Measurements from ENCODE around the gene ASL.
"Not testable (repeated sequence)": the region's sequence is repeated elsewhere in the genome, so short reads cannot be mapped to it uniquely, and the experiment has no call there.

ASL gene

GRCh38 chr7:66070222-66070621, 5.4 kb upstream of the ASL start:
- Histone ChIP-seq H3K36me3 (no peaks in the 10 kb centered on the region), H3K27ac (no peak overlapping the region), H3K4me1 (no peaks in the 10 kb centered on the region), H3K27me3 (no peaks in the 10 kb centered on the region), H3K4me3 (no peak overlapping the region), H3K9me3 (no peaks in the 10 kb centered on the region)
- no peak for DNase-seq
- TF ChIP-seq CTCF (IDR thresholded peaks at IDR 0.05), result no peak
- intact Hi-C loops (cut with DNase I; ENCODE audit: low total_unique reads), result no loop called here

GRCh38 chr7:66072208-66072607, 3.4 kb upstream of the ASL start:
- DNase-seq; H3K4me3 ChIP-seq; intact Hi-C loops (cut with DNase I; ENCODE audit: low total_unique reads); H3K36me3 ChIP-seq; H3K27me3 ChIP-seq; H3K27ac ChIP-seq; H3K9me3 ChIP-seq: not testable (repeated sequence)
- peaks cover 0 to 13% (median 9%) of the 10 kb centered on the region in 4 donors for H3K4me1 ChIP-seq

DNA sequence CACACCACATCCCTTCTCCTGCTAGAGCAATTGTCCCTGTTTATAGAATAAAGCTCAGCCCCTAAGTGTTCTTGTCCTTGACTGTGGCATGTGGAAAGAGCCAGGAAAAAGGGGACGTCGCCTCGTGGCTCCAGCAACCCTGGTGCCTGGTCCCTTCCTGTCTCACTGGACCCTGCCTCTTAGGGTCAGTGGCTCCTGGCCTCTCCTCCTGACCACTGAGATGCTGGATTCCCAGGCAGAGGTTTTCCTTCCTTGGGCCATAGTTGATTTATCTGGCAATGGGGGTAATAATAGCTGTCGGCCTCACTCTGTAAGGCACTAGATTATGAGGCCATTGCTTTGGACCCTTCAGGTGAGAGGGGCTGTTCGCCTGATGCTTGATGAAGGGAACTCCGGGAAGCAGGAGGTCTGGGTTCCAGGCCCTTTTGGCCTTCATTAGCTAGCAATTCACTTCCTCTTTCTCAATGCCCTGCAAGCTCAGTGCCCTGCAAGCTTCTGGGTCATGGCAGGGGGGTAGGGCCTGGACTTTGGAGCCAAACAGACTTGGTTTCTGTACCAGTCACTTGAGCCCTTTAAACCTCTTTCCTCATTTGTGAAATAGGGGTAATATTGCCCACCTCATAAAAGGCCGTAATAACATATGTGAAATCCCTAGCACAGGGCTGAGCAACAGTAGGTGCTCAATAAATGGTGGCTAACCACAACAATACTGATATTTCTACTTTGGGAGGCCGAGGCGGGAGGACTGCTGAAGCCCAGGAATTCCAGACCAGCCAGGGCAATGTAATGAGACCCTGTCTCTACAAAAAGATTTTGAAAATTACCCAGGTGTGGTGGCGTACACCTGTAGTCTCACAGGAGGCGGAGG, 1.1 kb downstream of the ASL start:
- Histone ChIP-seq H3K36me3 (peaks cover 0 to 22% (median 14%) of the 10 kb centered on the region in 3 donors), H3K4me1 (peaks cover 0 to 21% (median 13%) of the 10 kb centered on the region in 4 donors), H3K27me3 (no peaks in the 10 kb centered on the region), H3K27ac (peak overlapping the region; percentile 78 to 82), H3K4me3 (peak overlapping the region; percentile 87 to 93), H3K9me3 (no peaks in the 10 kb centered on the region)
- no peak for TF ChIP-seq CTCF (IDR thresholded peaks at IDR 0.05)
- intact Hi-C loops (cut with DNase I; ENCODE audit: low total_unique reads), result loop anchor here (5.0 kb wide), 1 partner anchor 41 kb away; no protein-coding TSS in a partner anchor
- no peak for DNase-seq

DNA sequence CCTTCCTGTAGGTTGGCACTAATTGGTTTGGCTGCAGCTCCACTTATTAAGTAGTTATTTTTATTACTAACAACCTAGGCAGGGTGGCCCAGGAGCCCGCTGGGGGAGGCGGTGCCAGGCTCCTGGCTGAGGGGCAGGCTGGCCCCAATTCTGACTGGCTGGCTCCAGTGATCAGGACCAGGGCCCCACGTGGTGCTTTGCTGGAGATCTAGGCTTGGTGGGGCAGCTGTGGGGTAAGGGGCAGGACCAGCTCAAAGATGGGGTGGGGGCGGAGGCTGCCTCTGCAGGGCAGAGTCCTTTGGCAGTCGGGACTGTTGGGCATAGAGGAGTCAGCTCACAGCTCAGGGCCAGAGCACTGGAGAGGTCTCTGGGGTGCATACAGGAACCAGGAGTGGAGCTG, 2.4 kb downstream of the ASL start:
- Histone ChIP-seq H3K36me3 (peaks cover 0 to 35% (median 27%) of the 10 kb centered on the region in 3 donors), H3K27ac (no peak overlapping the region), H3K27me3 (no peaks in the 10 kb centered on the region), H3K9me3 (no peaks in the 10 kb centered on the region), H3K4me3 (no peak overlapping the region), H3K4me1 (peaks cover 0 to 21% (median 13%) of the 10 kb centered on the region in 4 donors)
- DNase-seq, result no peak
- TF ChIP-seq CTCF (IDR thresholded peaks at IDR 0.05), result no peak
- intact Hi-C loops (cut with DNase I; ENCODE audit: low total_unique reads), result loop anchor here (5.0 kb wide), 1 partner anchor 39 kb away; no protein-coding TSS in a partner anchor

DNA sequence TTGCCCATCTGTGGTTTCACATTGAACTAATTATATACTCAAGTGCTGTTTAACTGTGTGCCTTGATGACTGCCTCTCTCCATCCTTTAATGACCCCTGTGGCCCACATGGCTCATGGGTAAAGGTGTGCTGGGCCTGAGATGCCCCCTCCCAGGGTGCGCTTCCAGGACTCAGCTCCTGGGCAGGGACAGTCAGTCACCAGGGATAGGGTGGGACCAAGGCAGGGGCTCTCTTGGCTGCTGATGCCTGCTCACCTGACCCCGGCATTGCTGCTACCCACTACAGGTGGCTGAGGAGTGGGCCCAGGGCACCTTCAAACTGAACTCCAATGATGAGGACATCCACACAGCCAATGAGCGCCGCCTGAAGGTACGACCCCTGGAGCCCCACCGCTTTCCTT, 6.5 kb downstream of the ASL start:
- no peak overlapping the region for H3K4me3 ChIP-seq
- no peak overlapping the region for H3K27ac ChIP-seq
- H3K36me3 ChIP-seq, result peaks cover 0 to 75% (median 58%) of the 10 kb centered on the region in 3 donors
- DNase-seq, result no peak
- H3K4me1 ChIP-seq, result peaks cover 0 to 9% (median 5%) of the 10 kb centered on the region in 4 donors
- TF ChIP-seq CTCF (IDR thresholded peaks at IDR 0.05), result no peak
- no peaks in the 10 kb centered on the region for H3K27me3 ChIP-seq
- H3K9me3 ChIP-seq, result no peaks in the 10 kb centered on the region
- intact Hi-C loops (cut with DNase I; ENCODE audit: low total_unique reads), result no loop called here

DNA sequence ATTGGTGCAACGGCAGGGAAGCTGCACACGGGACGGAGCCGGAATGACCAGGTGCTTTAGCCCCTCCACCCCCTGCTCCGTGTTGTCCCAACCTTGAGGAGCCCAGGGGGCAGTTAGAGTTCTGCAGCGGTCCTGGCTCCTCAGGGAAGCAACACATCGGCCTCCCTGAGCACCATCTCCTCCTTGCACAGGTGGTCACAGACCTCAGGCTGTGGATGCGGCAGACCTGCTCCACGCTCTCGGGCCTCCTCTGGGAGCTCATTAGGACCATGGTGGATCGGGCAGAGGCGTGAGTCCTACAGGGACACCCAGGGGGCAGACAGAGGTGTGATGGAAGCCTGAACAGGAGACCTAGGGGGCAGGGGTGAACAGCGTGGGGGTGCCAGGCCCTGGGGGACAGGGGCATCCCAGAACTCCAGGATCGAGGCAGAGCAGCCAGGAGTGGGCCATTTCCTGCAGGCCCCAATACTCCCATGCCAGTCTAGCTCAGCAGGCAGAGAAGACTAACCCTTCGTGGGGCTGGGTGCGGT, 7.3 kb downstream of the ASL start:
- H3K4me1 ChIP-seq, result peaks cover 0 to 2% (median 0%) of the 10 kb centered on the region in 4 donors
- no peak overlapping the region for H3K4me3 ChIP-seq
- intact Hi-C loops (cut with DNase I; ENCODE audit: low total_unique reads), result no loop called here
- no peak for TF ChIP-seq CTCF (IDR thresholded peaks at IDR 0.05)
- H3K27me3 ChIP-seq, result no peaks in the 10 kb centered on the region
- H3K36me3 ChIP-seq, result peaks cover 0 to 83% (median 61%) of the 10 kb centered on the region in 3 donors
- no peaks in the 10 kb centered on the region for H3K9me3 ChIP-seq
- DNase-seq, result no peak
- H3K27ac ChIP-seq, result no peak overlapping the region
